ENCODE measurements around the gene RPS19BP1.
A peak's percentile ranks its signal among the peaks of the same experiment; 100 is the strongest.

The RPS19BP1 gene

GRCh38 chr22:39532215-39533073, at the start of gene RPS19BP1:
TSS of gene RPS19BP1 (minus strand) at chr22:39532748. CDS start at chr22:39532738, 10 bp downstream.
- DNase-seq = peak; percentile 100

- DNase-seq = no peak
Measured at GRCh38 chr22:39581303-39581702, 48.8 kb upstream of the RPS19BP1 start.

- no peak for DNase-seq
Measured at GRCh38 chr22:39580795-39581194, 48.2 kb upstream of the RPS19BP1 start.

- DNase-seq = no peak
Measured at GRCh38 chr22:39580006-39580441, 47.5 kb upstream of the RPS19BP1 start.

- DNase-seq = no peak
Measured at GRCh38 chr22:39577900-39578299, 45.4 kb upstream of the RPS19BP1 start.

- DNase-seq = no peak
Measured at GRCh38 chr22:39577366-39577765, 44.8 kb upstream of the RPS19BP1 start.

- DNase-seq = no peak
Measured at GRCh38 chr22:39576027-39576426, 43.5 kb upstream of the RPS19BP1 start.

- no peak for DNase-seq
Measured at GRCh38 chr22:39575552-39575825, 42.9 kb upstream of the RPS19BP1 start.

- no peak for DNase-seq
Measured at GRCh38 chr22:39574779-39575551, 42.4 kb upstream of the RPS19BP1 start.

- no peak for DNase-seq
Measured at GRCh38 chr22:39571538-39571937, 39.0 kb upstream of the RPS19BP1 start.

GRCh38 chr22:39570665-39571064, 38.1 kb upstream of the RPS19BP1 start, which contains the start of gene CACNA1I:
TSS of gene CACNA1I (plus strand) at chr22:39570753. CDS start at chr22:39570753, 0 bp downstream.
- DNase-seq = no peak

GRCh38 chr22:39570226-39570625, 37.7 kb upstream of the RPS19BP1 start:
- no peak for DNase-seq

GRCh38 chr22:39569066-39569465, 36.5 kb upstream of the RPS19BP1 start:
- DNase-seq = no peak

GRCh38 chr22:39568278-39568981, 35.9 kb upstream of the RPS19BP1 start:
- DNase-seq = no peak

- DNase-seq = peak; percentile 41
Measured at GRCh38 chr22:39567135-39567946, 34.8 kb upstream of the RPS19BP1 start.

- DNase-seq = no peak
Measured at GRCh38 chr22:39565414-39565944, 32.9 kb upstream of the RPS19BP1 start.

GRCh38 chr22:39563571-39564428, 31.3 kb upstream of the RPS19BP1 start:
- no peak for DNase-seq

- DNase-seq = no peak
Measured at GRCh38 chr22:39562839-39563489, 30.4 kb upstream of the RPS19BP1 start.

- no peak for DNase-seq
Measured at GRCh38 chr22:39560127-39560526, 27.6 kb upstream of the RPS19BP1 start.

GRCh38 chr22:39559456-39560105, 27.0 kb upstream of the RPS19BP1 start:
- DNase-seq = no peak

Data from activated naive CD4-positive, alpha-beta T cell treated with anti-CD3 and anti-CD28 coated beads, Interleukin-2, amount 50 U/mL, for 16 hours (primary cell).